HL-60 (cell line): Measurements from ENCODE around the gene STMN1.

Experiments
- DNase-seq, 2 experiments: peaks; one replicate each; pipeline ENCODE4 v3.0.0-alpha.2; 2010 to 2020; ENCODE audit warnings: low read depth in 1 of 2, low spot score in 1 of 2
- H3K27ac ChIP-seq: fragments of 250-450 bp; sonication (Bioruptor Pico); replicated peaks from 2 replicates; pipeline ENCODE4 v1.5.1; 2020; ENCODE audit warnings: mild to moderate bottlenecking, moderate library complexity
- H3K27me3 ChIP-seq: fragments of 250-450 bp; sonication (Bioruptor Pico); 2 replicates; pipeline ENCODE4 v1.5.1; 2021; ENCODE audit warnings: mild to moderate bottlenecking, moderate library complexity; ENCODE audit not compliant: insufficient read depth, poor library complexity, severe bottlenecking
- H3K4me3 ChIP-seq: replicated peaks from 2 replicates; pipeline ENCODE4 v1.5.1; 2011; ENCODE audit warnings: mild to moderate bottlenecking, control low read depth, low read length; ENCODE audit not compliant: insufficient read depth
- GABPA ChIP-seq: IDR thresholded peaks from 2 replicates; pipeline ENCODE4 v1.6.1; 2012; ENCODE audit warnings: low read depth
- POLR2AphosphoS5 ChIP-seq: IDR thresholded peaks from 2 replicates; pipeline ENCODE4 v1.6.1; 2012; ENCODE audit warnings: low read depth
- SPI1 ChIP-seq: IDR thresholded peaks from 2 replicates; pipeline ENCODE4 v1.6.1; 2012; ENCODE audit warnings: low read depth, mild to moderate bottlenecking, borderline replicate concordance
- TF ChIP-seq, protein P1 (sequence below): IDR thresholded peaks from one replicate; pipeline ENCODE4 v1.5.1; 2011; ENCODE audit warnings: low read length, control low read depth, inconsistent platforms; ENCODE audit not compliant: insufficient read depth
- TF ChIP-seq, protein P2 (sequence below): IDR thresholded peaks from 2 replicates; pipeline ENCODE4 v1.6.1; 2012; ENCODE audit warnings: low read depth; ENCODE audit not compliant: insufficient replicate concordance

STMN1 gene

DNA sequence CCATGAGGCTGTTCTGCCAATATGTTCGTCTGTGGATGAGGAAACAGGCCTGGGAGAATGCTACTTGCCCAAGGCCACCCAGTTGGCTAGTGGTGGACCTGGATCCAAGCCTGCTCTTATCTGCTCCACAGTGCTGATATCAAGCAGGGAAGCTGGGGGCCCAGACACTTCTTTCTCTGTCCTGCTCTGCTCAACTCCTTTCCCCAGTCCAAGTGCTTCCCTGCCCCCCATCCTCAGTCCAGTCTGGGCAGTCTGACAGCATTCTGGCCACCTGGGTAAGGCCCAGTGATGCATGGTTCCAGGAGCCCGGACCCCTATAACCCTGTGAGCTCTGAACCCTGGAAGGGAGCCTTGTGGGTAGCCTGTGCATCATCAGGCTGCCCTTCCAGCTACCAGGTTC lies 26.5 kb downstream of the STMN1 start:
- no peaks in the 10 kb centered on the region for H3K27me3 ChIP-seq
- no peak for DNase-seq
- H3K27ac ChIP-seq = no peak overlapping the region
- TF ChIP-seq, protein P1, sequence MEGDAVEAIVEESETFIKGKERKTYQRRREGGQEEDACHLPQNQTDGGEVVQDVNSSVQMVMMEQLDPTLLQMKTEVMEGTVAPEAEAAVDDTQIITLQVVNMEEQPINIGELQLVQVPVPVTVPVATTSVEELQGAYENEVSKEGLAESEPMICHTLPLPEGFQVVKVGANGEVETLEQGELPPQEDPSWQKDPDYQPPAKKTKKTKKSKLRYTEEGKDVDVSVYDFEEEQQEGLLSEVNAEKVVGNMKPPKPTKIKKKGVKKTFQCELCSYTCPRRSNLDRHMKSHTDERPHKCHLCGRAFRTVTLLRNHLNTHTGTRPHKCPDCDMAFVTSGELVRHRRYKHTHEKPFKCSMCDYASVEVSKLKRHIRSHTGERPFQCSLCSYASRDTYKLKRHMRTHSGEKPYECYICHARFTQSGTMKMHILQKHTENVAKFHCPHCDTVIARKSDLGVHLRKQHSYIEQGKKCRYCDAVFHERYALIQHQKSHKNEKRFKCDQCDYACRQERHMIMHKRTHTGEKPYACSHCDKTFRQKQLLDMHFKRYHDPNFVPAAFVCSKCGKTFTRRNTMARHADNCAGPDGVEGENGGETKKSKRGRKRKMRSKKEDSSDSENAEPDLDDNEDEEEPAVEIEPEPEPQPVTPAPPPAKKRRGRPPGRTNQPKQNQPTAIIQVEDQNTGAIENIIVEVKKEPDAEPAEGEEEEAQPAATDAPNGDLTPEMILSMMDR = no peak
- no peak for TF ChIP-seq SPI1
- TF ChIP-seq GABPA = no peak
- TF ChIP-seq, protein P2, sequence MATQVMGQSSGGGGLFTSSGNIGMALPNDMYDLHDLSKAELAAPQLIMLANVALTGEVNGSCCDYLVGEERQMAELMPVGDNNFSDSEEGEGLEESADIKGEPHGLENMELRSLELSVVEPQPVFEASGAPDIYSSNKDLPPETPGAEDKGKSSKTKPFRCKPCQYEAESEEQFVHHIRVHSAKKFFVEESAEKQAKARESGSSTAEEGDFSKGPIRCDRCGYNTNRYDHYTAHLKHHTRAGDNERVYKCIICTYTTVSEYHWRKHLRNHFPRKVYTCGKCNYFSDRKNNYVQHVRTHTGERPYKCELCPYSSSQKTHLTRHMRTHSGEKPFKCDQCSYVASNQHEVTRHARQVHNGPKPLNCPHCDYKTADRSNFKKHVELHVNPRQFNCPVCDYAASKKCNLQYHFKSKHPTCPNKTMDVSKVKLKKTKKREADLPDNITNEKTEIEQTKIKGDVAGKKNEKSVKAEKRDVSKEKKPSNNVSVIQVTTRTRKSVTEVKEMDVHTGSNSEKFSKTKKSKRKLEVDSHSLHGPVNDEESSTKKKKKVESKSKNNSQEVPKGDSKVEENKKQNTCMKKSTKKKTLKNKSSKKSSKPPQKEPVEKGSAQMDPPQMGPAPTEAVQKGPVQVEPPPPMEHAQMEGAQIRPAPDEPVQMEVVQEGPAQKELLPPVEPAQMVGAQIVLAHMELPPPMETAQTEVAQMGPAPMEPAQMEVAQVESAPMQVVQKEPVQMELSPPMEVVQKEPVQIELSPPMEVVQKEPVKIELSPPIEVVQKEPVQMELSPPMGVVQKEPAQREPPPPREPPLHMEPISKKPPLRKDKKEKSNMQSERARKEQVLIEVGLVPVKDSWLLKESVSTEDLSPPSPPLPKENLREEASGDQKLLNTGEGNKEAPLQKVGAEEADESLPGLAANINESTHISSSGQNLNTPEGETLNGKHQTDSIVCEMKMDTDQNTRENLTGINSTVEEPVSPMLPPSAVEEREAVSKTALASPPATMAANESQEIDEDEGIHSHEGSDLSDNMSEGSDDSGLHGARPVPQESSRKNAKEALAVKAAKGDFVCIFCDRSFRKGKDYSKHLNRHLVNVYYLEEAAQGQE = no peak
- TF ChIP-seq POLR2AphosphoS5 = no peak
- H3K4me3 ChIP-seq = no peak overlapping the region

DNA sequence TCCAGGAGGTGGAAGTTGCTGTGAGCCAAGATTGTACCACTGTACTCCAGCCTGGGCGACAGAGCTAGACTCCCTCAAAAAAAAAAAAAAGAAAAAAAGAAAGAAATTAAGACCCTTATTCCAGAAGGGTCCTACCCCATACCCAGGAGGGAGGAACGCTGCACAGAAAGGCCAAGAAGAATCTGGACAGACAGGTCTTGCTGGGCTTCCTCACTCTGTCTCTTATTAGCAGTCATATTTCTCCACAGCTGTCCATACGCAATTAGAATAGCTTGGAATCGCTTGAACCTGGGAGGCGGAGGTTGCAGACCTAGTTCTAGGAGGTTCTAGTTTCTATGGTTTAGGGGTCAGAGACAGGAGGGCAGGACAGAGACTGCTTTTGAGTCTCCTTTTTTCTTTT lies 27.5 kb downstream of the STMN1 start:
- no peak overlapping the region for H3K4me3 ChIP-seq
- no peak overlapping the region for H3K27ac ChIP-seq
- DNase-seq = no peak
- TF ChIP-seq SPI1 (no peak), POLR2AphosphoS5 (no peak), GABPA (no peak)
- TF ChIP-seq, protein P2 = no peak
- TF ChIP-seq, protein P1 = no peak
- H3K27me3 ChIP-seq = no peaks in the 10 kb centered on the region

DNA sequence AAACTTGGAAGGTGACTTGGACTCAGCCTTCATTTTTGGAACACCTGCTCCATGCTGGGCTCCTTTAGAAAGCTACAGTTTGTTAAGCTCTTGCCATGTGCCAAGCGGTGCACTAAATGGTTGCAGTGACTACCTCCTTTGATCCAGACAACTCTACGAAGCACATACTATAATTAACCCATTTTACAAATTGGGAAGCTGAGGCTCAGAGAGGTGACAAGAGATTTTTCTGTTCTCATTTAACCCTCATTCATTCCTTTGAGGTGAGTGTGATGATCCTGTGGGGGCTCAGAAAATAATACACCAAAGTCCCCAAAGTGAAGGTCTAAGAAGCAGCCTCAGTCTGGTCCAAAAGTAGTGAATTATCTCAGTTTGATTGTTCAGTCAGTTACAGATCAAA lies 29.1 kb downstream of the STMN1 start:
- TF ChIP-seq, protein P1 = no peak
- TF ChIP-seq SPI1 (no peak), POLR2AphosphoS5 (no peak), GABPA (no peak)
- TF ChIP-seq, protein P2 = no peak
- no peak overlapping the region for H3K27ac ChIP-seq
- no peak for DNase-seq
- no peak overlapping the region for H3K4me3 ChIP-seq
- H3K27me3 ChIP-seq = no peaks in the 10 kb centered on the region
